HepG2 (cell line): ENCODE data around the gene CYP26B1. TPM values are rescaled to one million over a fixed set of nuclear protein-coding genes. Genes with fewer than 3 reads are reported as not detected.
A peak's percentile ranks its signal among the peaks of the same experiment; 100 is the strongest.

Experiments used
- ATAC-seq: fragments of 200-7000 bp; cut with Tn5 transposase; 3 replicates; pipeline ENCODE4 v1.9.1; 2020; ENCODE audit warnings: mild to moderate bottlenecking, moderate library complexity
- BruUV-seq: library from RNA; stranded (reverse); fragments of 400-500 nt; replicated peaks from 2 replicates; lab custom pipeline; 2021; lab: Mats Ljungman, UMichigan
- CTCF ChIA-PET: fragments of 300-600 bp; formaldehyde crosslinking; extraction: SDS; loops from one replicate; lab custom pipeline; 2021; ENCODE audit warnings: low total read pairs, inconsistent platforms, low intra/inter-chr PET ratio; lab: Yijun Ruan, JAX
- POLR2A ChIA-PET: fragments of 350-600 bp; sonication (Branson Sonifier 250); formaldehyde crosslinking; loops from one replicate; lab custom pipeline; 2020; ENCODE audit warnings: antibody characterized with exemption, inconsistent platforms; lab: Yijun Ruan, JAX
- DNase-seq: peaks from one replicate; pipeline ENCODE4 v3.0.0-alpha.2; 2015; ENCODE audit warnings: low spot score
- FAIRE-seq: peaks from 3 replicates; lab custom pipeline; 2011; peaks lifted over from hg19 to GRCh38; lab: Jason Lieb, UNC
- H2AFZ ChIP-seq: one replicate; pipeline ENCODE4 v1.6.1; 2011; ENCODE audit warnings: low read length, inconsistent platforms
- H3K27ac ChIP-seq: fragments of 300-600 bp; 3 replicates; pipeline ENCODE4 v1.8.0; 2011; ENCODE audit warnings: mixed run types, mild to moderate bottlenecking, mixed read lengths, low read length, inconsistent platforms; ENCODE audit not compliant: insufficient read depth; ENCODE audit errors: extremely low read length
- H3K27me3 ChIP-seq, 2 experiments: fragments of 200-600 bp in 1 of 2; 2 replicates in 1 of 2; 3 replicates in 1 of 2; pipeline versions ENCODE4 v1.6.0 to v1.8.0; 2011; ENCODE audit warnings: low read length in 2 of 2, mild to moderate bottlenecking in 2 of 2, moderate library complexity in 2 of 2, inconsistent platforms in 1 of 2; ENCODE audit not compliant: insufficient read depth in 2 of 2, control insufficient read depth in 1 of 2
- H3K36me3 ChIP-seq, 2 experiments: fragments of 200-600 bp in 1 of 2; replicated peaks in 1 of 2; 2 replicates in 1 of 2; 3 replicates in 1 of 2; pipeline versions ENCODE4 v1.5.1 to v1.8.0; 2011; ENCODE audit warnings: low read length in 2 of 2, inconsistent platforms in 1 of 2; ENCODE audit not compliant: insufficient read depth in 2 of 2, control insufficient read depth in 1 of 2
- H3K4me1 ChIP-seq: 2 replicates; pipeline ENCODE4 v1.5.1; 2012; ENCODE audit warnings: low read length, inconsistent platforms; ENCODE audit not compliant: insufficient read depth
- H3K4me2 ChIP-seq: 2 replicates; pipeline ENCODE4 v1.6.0; 2011; ENCODE audit warnings: low read depth, low read length, inconsistent platforms
- H3K4me3 ChIP-seq, 3 experiments: fragments of 200-600 bp in 1 of 3; sonication (generic), shearing (Covaris generic) in 1 of 3; replicated peaks in 1 of 3; 2 replicates each; pipeline ENCODE4 v1.5.1; 2011 to 2016; ENCODE audit warnings: low read length in 3 of 3, inconsistent platforms in 2 of 3, low read depth in 2 of 3, mild to moderate bottlenecking in 2 of 3, control low read depth in 1 of 3, mixed read lengths in 1 of 3; ENCODE audit not compliant: insufficient read depth in 1 of 3
- H3K79me2 ChIP-seq: one replicate; pipeline ENCODE4 v1.6.1; 2011; ENCODE audit warnings: low read length, inconsistent platforms; ENCODE audit not compliant: insufficient read depth
- H3K9ac ChIP-seq: 2 replicates; pipeline ENCODE4 v1.6.0; 2011; ENCODE audit warnings: mild to moderate bottlenecking, low read depth, low read length, inconsistent platforms; ENCODE audit not compliant: insufficient read depth
- H3K9me3 ChIP-seq: 2 replicates; pipeline ENCODE4 v1.5.1; 2012; ENCODE audit warnings: mild to moderate bottlenecking, low read length
- H4K20me1 ChIP-seq: 2 replicates; pipeline ENCODE4 v1.6.0; 2011; ENCODE audit warnings: inconsistent platforms, mild to moderate bottlenecking, low read length, moderate library complexity; ENCODE audit not compliant: insufficient read depth
- ATAD3A ChIP-seq: sonication (generic); formaldehyde crosslinking; IDR thresholded peaks from 2 replicates; pipeline ENCODE4 v1.4.0; 2020; ENCODE audit warnings: missing genetic modification reagents
- HNF4G ChIP-seq, 2 experiments: sonication (generic) in 1 of 2; formaldehyde crosslinking in 1 of 2; IDR thresholded peaks; 2 replicates each; pipeline versions ENCODE4 v1.4.0 to v1.6.1; 2011 to 2020; ENCODE audit warnings: borderline replicate concordance in 2 of 2, low read depth in 2 of 2, mild to moderate bottlenecking in 2 of 2, low read length in 1 of 2, missing genetic modification reagents in 1 of 2, moderate library complexity in 1 of 2
- THAP7 ChIP-seq: sonication (generic); formaldehyde crosslinking; IDR thresholded peaks from 2 replicates; pipeline ENCODE4 v1.8.1; 2023; ENCODE audit warnings: mild to moderate bottlenecking, missing genetic modification reagents
- ZBTB26 ChIP-seq: IDR thresholded peaks from 2 replicates; pipeline ENCODE4 v1.6.1; 2016; ENCODE audit warnings: missing compliant biosample characterization, missing genetic modification reagents, borderline replicate concordance
- WGBS: methylation state at CpG from one replicate; pipeline ENCODE4 v1.1.6; 2017; ENCODE audit warnings: low lambda C conversion rate; 5-methylcytosine and 5-hydroxymethylcytosine counted together
- in situ Hi-C: cut with HindIII; loops from 2 replicates; pipeline ENCODE4 v1.10.0; 2017; ENCODE audit warnings: low pct_unique_long_range_greater_than_20kb; ENCODE audit not compliant: extremely low pct_ligation_motif_present
- intact Hi-C: fragments of 100-400 bp; cut with micrococcal nuclease; formaldehyde crosslinking; loops from one replicate; pipeline ENCODE4 v1.10.0; 2022; ENCODE audit not compliant: unreplicated experiment
- polyA plus RNA-seq, 8 experiments: library from polyadenylated mRNA; depleted of rRNA in 3 of 8; stranded (reverse) in 7 of 8; unstranded in 1 of 8; fragments of >200 nt; fragmentation: Illumina TruSeq in 4 of 8; extraction: Trizol in 4 of 8; gene quantifications; 2 replicates each; pipeline versions ENCODE4 v1.2.1 to v1.2.3, GENCODE V29; 2011 to 2016; ENCODE audit warnings: low read depth in 4 of 8, missing spikeins in 1 of 8, mixed read lengths in 1 of 8; ENCODE audit not compliant: insufficient read depth in 1 of 8
- total RNA-seq, 5 experiments: library from RNA; depleted of rRNA; stranded (reverse); fragments of >200 nt; fragmentation: Illumina TruSeq; extraction: Trizol; gene quantifications; 2 replicates each; pipeline ENCODE4 v1.2.3, GENCODE V29; 2016; ENCODE audit warnings: low read depth in 1 of 5

Gene CYP26B1
- total and polyA plus RNA-seq, 2 of the 13 experiments (the other 11 are each of a cell fraction or from before 2014, with no cell fraction given): 0.05 to 0.07 TPM

- POLR2A ChIA-PET: interaction anchor here (1.0 kb wide), 1 partner anchor 227 kb away, joined by 9 read pairs; no protein-coding TSS in a partner anchor
- intact Hi-C loops: loop anchor here (1.0 to 5.0 kb wide), 8 partner anchors 46 to 606 kb away; no protein-coding TSS in a partner anchor
- no peak overlapping the region for H3K27ac ChIP-seq
These were observed 3.2 kb upstream of the CYP26B1 start for GRCh38 chr2:72150861-72151356.

More at GRCh38 chr2:72150861-72151356, 3.2 kb upstream of the CYP26B1 start:
- Histone ChIP-seq H3K27me3 (peaks cover 36 to 93% of the 10 kb centered on the region in 2 experiments), H3K4me1 (peaks cover 24% of the 10 kb centered on the region), H3K79me2 (no peaks in the 10 kb centered on the region), H3K9me3 (peaks cover 7% of the 10 kb centered on the region; the same call in 1 of the 2 replicates), H2AFZ (no peak overlapping the region), H3K36me3 (no peaks in the 10 kb centered on the region), H3K4me2 (no peak overlapping the region), H3K9ac (no peak overlapping the region), H3K4me3 (no peak overlapping the region), H4K20me1 (peaks cover 14% of the 10 kb centered on the region; the same call in 1 of the 2 replicates)
- FAIRE-seq (no peak), ATAC-seq (no peak), DNase-seq (no peak)
- no TSS peak for BruUV-seq
- WGBS: 36% methylated on average over 2 of the region's 2 CpGs
- in situ Hi-C loops: loop anchor here (5.0 kb wide), 4 partner anchors 224 to 604 kb away; no protein-coding TSS in a partner anchor
- CTCF ChIA-PET: interaction anchor here (0.7 to 3.4 kb wide), 8 partner anchors 14 to 605 kb away, joined by 3 to 56 read pairs (median 8); no protein-coding TSS in a partner anchor
- 0 out of 2 replicates have a peak, but pooled peaks have one; percentile 7 for TF ChIP-seq THAP7 (CRISPR knock-in tag)
- TF ChIP-seq ATAD3A (CRISPR knock-in tag): 0 out of 2 replicates have a peak, but pooled peaks have one; percentile 17
- peak; percentile 5; the same call in 1 of the 2 replicates for TF ChIP-seq ZBTB26 (CRISPR knock-in tag)
- no peak for TF ChIP-seq HNF4G (IDR thresholded peaks at IDR 0.05; ENCODE audit: borderline replicate concordance, low read depth, low read length)
- TF ChIP-seq HNF4G (CRISPR knock-in tag; IDR thresholded peaks at IDR 0.05; ENCODE audit: borderline replicate concordance, low read depth): no peak
